Measurements from ENCODE around the gene CFAP97D2.
"Not testable (repeated sequence)": the region's sequence is repeated elsewhere in the genome, so short reads cannot be mapped to it uniquely, and the experiment has no call there.

Gene CFAP97D2

GRCh38 chr13:114185182-114185971 is 6.3 kb downstream of the CFAP97D2 start:
- no peak overlapping the region for H3K4me3 Mint-ChIP-seq
- no peak overlapping the region for H3K27ac Mint-ChIP-seq
- peaks cover 6% of the 10 kb centered on the region for H3K9me3 Mint-ChIP-seq
- no peak for DNase-seq (ENCODE audit: low spot score in 2 of 2)
- H3K36me3 Mint-ChIP-seq, result peaks cover 9% of the 10 kb centered on the region
- H3K4me1 Mint-ChIP-seq, result peaks cover 1% of the 10 kb centered on the region
- ATAC-seq (ENCODE audit: low read depth), result no peak
- peaks cover 21% of the 10 kb centered on the region for H3K27me3 Mint-ChIP-seq

DNA sequence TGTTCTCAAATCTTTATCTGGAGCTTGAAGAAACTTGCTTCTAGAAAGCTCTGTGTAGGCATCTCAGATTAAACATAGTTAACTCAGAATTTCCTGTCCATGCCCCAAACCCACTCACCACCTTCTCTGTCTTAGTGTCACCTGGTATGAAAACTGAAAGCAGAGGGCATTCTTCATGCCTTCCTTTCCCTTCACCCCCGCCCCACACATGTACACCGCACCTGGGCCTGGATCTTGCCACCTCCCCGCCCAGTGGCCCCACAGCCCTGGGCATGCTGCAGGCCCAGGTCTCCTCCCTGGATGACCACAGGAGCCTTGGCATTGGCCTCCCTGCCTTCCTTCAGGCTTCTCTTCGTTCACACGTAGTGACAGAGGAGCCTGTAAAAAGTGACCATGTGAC is 15.8 kb downstream of the CFAP97D2 start:
- H3K36me3 Mint-ChIP-seq, result peaks cover 4% of the 10 kb centered on the region
- H3K4me1 Mint-ChIP-seq, result peaks cover 4% of the 10 kb centered on the region
- peaks cover 4% of the 10 kb centered on the region for H3K9me3 Mint-ChIP-seq
- H3K27ac Mint-ChIP-seq, result no peak overlapping the region
- no peak for DNase-seq (ENCODE audit: low spot score in 2 of 2)
- no peak for ATAC-seq (ENCODE audit: low read depth)
- peaks cover 4% of the 10 kb centered on the region for H3K27me3 Mint-ChIP-seq
- H3K4me3 Mint-ChIP-seq, result no peak overlapping the region

- Mint-ChIP-seq H3K27ac (no peak overlapping the region), H3K4me3 (no peak overlapping the region), H3K27me3 (peaks cover 1% of the 10 kb centered on the region), H3K36me3 (no peaks in the 10 kb centered on the region), H3K9me3 (no peaks in the 10 kb centered on the region), H3K4me1 (peaks cover 4% of the 10 kb centered on the region)
- DNase-seq (ENCODE audit: low spot score in 2 of 2) (no peak), ATAC-seq (ENCODE audit: low read depth) (no peak)
Observed at GRCh38 chr13:114196629-114197028, 17.6 kb downstream of the CFAP97D2 start.

DNA sequence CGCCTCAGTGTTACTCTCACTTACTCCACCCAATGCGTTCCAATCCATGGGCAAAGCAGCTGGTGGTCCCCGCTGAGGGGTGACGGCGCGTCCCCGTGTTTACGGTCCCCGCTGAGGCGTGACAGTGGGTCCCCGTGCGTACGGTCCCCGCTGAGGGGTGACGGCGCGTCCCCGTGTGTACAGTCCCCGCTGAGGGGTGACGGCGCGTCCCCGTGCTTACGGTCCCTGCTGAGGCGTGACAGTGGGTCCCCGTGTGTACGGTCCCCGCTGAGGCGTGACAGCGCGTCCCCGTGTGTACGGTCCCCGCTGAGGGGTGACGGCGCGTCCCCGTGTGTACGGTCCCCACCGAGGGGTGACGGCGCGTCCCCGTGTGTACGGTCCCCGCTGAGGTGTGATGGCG is 19.5 kb downstream of the CFAP97D2 start:
- no peak for DNase-seq (ENCODE audit: low spot score in 2 of 2)
- no peak overlapping the region for H3K4me3 Mint-ChIP-seq
- no peak for ATAC-seq (ENCODE audit: low read depth)
- no peaks in the 10 kb centered on the region for H3K9me3 Mint-ChIP-seq
- H3K27ac Mint-ChIP-seq, result no peak overlapping the region
- H3K27me3 Mint-ChIP-seq, result peaks cover 3% of the 10 kb centered on the region
- peaks cover 4% of the 10 kb centered on the region for H3K4me1 Mint-ChIP-seq
- no peaks in the 10 kb centered on the region for H3K36me3 Mint-ChIP-seq

- H3K4me3 Mint-ChIP-seq; H3K27me3 Mint-ChIP-seq; H3K36me3 Mint-ChIP-seq; H3K4me1 Mint-ChIP-seq; H3K9me3 Mint-ChIP-seq; H3K27ac Mint-ChIP-seq; DNase-seq (ENCODE audit: low spot score in 2 of 2); ATAC-seq (ENCODE audit: low read depth): not testable (repeated sequence)
Observed at GRCh38 chr13:114199526-114199925, 20.5 kb downstream of the CFAP97D2 start.

- peak overlapping the region; percentile 63 for H3K27ac Mint-ChIP-seq
- H3K36me3 Mint-ChIP-seq, result no peaks in the 10 kb centered on the region
- peak overlapping the region; percentile 34 for H3K4me3 Mint-ChIP-seq
- ATAC-seq (ENCODE audit: low read depth) (peak; percentile 70), DNase-seq (ENCODE audit: low spot score in 2 of 2) (peak in 1 of 2 donors; percentile 13)
- peaks cover 6% of the 10 kb centered on the region for H3K4me1 Mint-ChIP-seq
- H3K9me3 Mint-ChIP-seq, result no peaks in the 10 kb centered on the region
- peaks cover 3% of the 10 kb centered on the region for H3K27me3 Mint-ChIP-seq
Observed at GRCh38 chr13:114199954-114200353, 20.9 kb downstream of the CFAP97D2 start.

DNA sequence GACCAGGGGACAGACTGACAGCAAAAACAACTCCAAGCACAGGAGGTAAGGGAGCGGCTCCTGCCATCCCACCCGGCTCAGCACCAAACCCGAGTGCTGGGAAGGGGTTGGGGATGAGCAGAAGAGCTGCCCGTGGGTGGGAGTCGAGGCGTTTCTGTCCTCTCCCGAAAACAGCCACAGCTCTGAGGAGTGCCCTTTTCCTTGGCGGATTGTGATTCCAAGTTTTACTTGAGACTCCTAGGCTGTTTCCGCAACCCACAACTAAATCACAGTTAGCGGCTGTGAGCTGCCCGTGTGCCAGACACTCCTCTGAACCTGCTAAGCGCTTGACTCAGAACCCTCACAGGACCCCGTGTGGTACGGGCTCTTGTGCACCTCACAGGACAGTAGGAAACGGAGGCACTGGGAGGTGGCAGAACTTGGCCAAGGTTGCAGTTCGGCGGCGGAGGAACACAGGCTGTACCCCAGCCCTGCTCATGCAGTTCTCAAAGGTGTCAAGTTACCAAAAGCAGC is 21.4 kb downstream of the CFAP97D2 start:
- Mint-ChIP-seq H3K4me1 (peaks cover 3% of the 10 kb centered on the region), H3K9me3 (no peaks in the 10 kb centered on the region), H3K36me3 (no peaks in the 10 kb centered on the region), H3K4me3 (no peak overlapping the region), H3K27ac (peak overlapping the region; percentile 63), H3K27me3 (peaks cover 1% of the 10 kb centered on the region)
- no peak for ATAC-seq (ENCODE audit: low read depth)
- no peak for DNase-seq (ENCODE audit: low spot score in 2 of 2)

DNA sequence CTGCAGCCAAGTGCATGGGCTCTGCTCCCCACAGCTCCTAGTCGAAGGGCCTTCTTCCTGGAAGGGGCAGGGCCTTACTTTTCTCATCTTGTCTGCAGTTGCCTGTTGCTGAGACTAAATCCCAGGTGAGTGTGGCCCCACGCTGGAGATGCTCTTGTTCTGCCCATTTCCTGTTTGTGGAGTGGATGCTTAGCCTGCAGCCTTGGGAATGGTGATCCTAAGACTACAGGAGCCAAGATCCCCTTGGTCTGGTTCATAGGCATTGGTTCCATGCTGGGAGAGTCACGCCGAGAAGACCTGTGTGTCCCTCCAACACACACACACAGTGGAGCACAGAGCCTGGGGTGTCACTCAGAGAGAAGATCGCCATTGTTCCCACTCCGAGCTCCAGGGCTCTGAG is 23.5 kb downstream of the CFAP97D2 start:
- Mint-ChIP-seq H3K9me3 (no peaks in the 10 kb centered on the region), H3K4me3 (no peak overlapping the region), H3K36me3 (no peaks in the 10 kb centered on the region), H3K27me3 (peaks cover 1% of the 10 kb centered on the region), H3K4me1 (peaks cover 3% of the 10 kb centered on the region), H3K27ac (peak overlapping the region; percentile 36)
- ATAC-seq (ENCODE audit: low read depth), result no peak
- no peak for DNase-seq (ENCODE audit: low spot score in 2 of 2)

GRCh38 chr13:114203536-114203935 is 24.5 kb downstream of the CFAP97D2 start:
- peaks cover 1% of the 10 kb centered on the region for H3K27me3 Mint-ChIP-seq
- peaks cover 3% of the 10 kb centered on the region for H3K4me1 Mint-ChIP-seq
- no peak overlapping the region for H3K4me3 Mint-ChIP-seq
- H3K27ac Mint-ChIP-seq, result no peak overlapping the region
- no peaks in the 10 kb centered on the region for H3K36me3 Mint-ChIP-seq
- ATAC-seq (ENCODE audit: low read depth), result no peak
- no peak for DNase-seq (ENCODE audit: low spot score in 2 of 2)
- no peaks in the 10 kb centered on the region for H3K9me3 Mint-ChIP-seq

DNA sequence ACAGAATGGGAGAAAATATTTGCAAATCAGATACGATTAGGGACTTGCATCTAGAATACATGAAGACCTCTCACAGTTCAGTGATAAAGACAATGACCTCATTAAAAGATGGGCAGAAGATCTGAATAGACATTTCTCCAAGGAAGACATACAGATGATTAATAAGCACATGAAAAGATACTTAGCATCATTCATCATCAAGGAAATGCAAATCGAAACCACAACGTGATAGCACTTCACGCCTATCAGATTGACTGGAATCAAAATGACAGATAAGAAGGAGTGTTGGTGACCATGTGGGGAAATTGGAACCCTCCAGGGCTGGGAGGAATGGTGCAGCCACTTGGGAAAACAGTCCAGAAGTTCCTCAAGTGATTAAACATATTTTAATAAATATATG is 25.8 kb downstream of the CFAP97D2 start:
- ATAC-seq (ENCODE audit: low read depth) (no peak), DNase-seq (ENCODE audit: low spot score in 2 of 2) (no peak)
- H3K36me3 Mint-ChIP-seq, result no peaks in the 10 kb centered on the region
- H3K27me3 Mint-ChIP-seq, result peaks cover 1% of the 10 kb centered on the region
- H3K27ac Mint-ChIP-seq, result no peak overlapping the region
- no peaks in the 10 kb centered on the region for H3K9me3 Mint-ChIP-seq
- H3K4me1 Mint-ChIP-seq, result peaks cover 3% of the 10 kb centered on the region
- no peak overlapping the region for H3K4me3 Mint-ChIP-seq

DNA sequence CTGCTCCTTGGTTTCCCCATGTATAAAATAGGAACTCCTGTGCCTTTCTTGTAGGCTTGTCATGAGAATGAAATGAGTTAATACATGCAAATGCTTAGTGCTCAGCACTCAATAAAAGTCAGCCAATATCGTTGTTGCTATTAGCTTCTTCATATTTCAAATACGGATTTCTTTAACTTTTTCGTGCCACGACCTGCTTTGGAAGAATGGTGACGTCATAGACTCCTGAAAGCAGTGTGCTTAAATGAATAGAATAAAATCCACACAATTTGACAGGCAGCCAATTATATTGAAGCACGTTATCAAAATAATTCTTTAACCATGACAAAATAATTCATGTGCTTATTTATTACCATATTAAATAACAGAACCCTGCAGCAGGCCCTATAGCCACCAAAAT is 29.1 kb downstream of the CFAP97D2 start:
- H3K4me3 Mint-ChIP-seq, result no peak overlapping the region
- H3K4me1 Mint-ChIP-seq, result peaks cover 3% of the 10 kb centered on the region
- DNase-seq (ENCODE audit: low spot score in 2 of 2) (no peak), ATAC-seq (ENCODE audit: low read depth) (no peak)
- no peaks in the 10 kb centered on the region for H3K36me3 Mint-ChIP-seq
- no peak overlapping the region for H3K27ac Mint-ChIP-seq
- peaks cover 11% of the 10 kb centered on the region for H3K27me3 Mint-ChIP-seq
- H3K9me3 Mint-ChIP-seq, result no peaks in the 10 kb centered on the region

GRCh38 chr13:114211446-114212157 is 32.5 kb downstream of the CFAP97D2 start:
- Mint-ChIP-seq H3K27me3 (peaks cover 14% of the 10 kb centered on the region), H3K9me3 (no peaks in the 10 kb centered on the region), H3K36me3 (no peaks in the 10 kb centered on the region), H3K4me3 (no peak overlapping the region), H3K27ac (no peak overlapping the region), H3K4me1 (no peaks in the 10 kb centered on the region)
- DNase-seq (ENCODE audit: low spot score in 2 of 2) (no peak), ATAC-seq (ENCODE audit: low read depth) (no peak)

GRCh38 chr13:114212158-114212495 is 33.1 kb downstream of the CFAP97D2 start:
- Mint-ChIP-seq H3K36me3 (no peaks in the 10 kb centered on the region), H3K27ac (no peak overlapping the region), H3K4me1 (no peaks in the 10 kb centered on the region), H3K27me3 (peaks cover 14% of the 10 kb centered on the region), H3K9me3 (no peaks in the 10 kb centered on the region), H3K4me3 (no peak overlapping the region)
- DNase-seq (ENCODE audit: low spot score in 2 of 2), result no peak
- peak; percentile 41 for ATAC-seq (ENCODE audit: low read depth)

DNA sequence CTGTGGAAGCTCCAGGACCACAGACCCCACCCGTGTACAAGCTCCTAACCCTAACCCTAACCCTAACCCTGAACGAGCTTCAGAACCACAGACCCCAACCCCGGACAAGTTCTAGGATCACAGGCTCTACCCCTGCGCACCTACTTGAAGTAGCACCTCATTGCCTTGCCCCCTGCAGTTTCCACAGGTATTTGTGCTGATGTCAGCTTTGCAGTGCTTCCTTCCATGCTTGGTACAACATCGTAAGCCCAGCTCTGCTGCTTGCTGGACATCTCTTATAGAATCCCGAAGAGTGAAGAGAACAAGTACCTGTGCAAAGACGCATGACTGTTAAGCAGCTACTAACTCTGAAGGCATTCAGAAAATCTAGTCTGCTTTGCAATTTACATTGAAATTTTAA is 34.9 kb downstream of the CFAP97D2 start:
- Mint-ChIP-seq H3K27me3 (peaks cover 14% of the 10 kb centered on the region), H3K4me1 (no peaks in the 10 kb centered on the region), H3K9me3 (no peaks in the 10 kb centered on the region), H3K36me3 (no peaks in the 10 kb centered on the region), H3K27ac (no peak overlapping the region), H3K4me3 (no peak overlapping the region)
- DNase-seq (ENCODE audit: low spot score in 2 of 2) (no peak), ATAC-seq (ENCODE audit: low read depth) (no peak)
